OCI-LY1 (cell line): ENCODE results near the gene COL23A1.

Source experiments
- H2AFZ ChIP-seq: fragments of 200-600 bp; sonication (generic), shearing (Covaris generic); 2 replicates; pipeline ENCODE4 v1.6.0; 2014; ENCODE audit warnings: antibody characterized with exemption, mild to moderate bottlenecking, low read length
- H3F3A ChIP-seq: fragments of 200-600 bp; sonication (generic), shearing (Covaris generic); 2 replicates; pipeline ENCODE4 v1.6.0; 2014; ENCODE audit warnings: mild to moderate bottlenecking, antibody characterized with exemption, low read length, moderate library complexity; ENCODE audit not compliant: insufficient read depth
- H3K27ac ChIP-seq: fragments of 200-600 bp; sonication (generic); 2 replicates; pipeline ENCODE4 v1.5.1; 2014; ENCODE audit warnings: low read length, mixed run types, mild to moderate bottlenecking, low read depth; ENCODE audit not compliant: poor library complexity, severe bottlenecking
- H3K27me3 ChIP-seq: fragments of 200-600 bp; sonication (generic); 2 replicates; pipeline ENCODE4 v1.6.0; 2014; ENCODE audit warnings: antibody characterized with exemption, mild to moderate bottlenecking, low read length, moderate library complexity; ENCODE audit not compliant: insufficient read depth
- H3K36me3 ChIP-seq: fragments of 200-600 bp; sonication (generic); 2 replicates; pipeline ENCODE4 v1.6.1; 2014; ENCODE audit warnings: mild to moderate bottlenecking, antibody characterized with exemption, low read length, moderate library complexity, mixed read lengths; ENCODE audit not compliant: insufficient read depth
- H3K4me1 ChIP-seq: fragments of 200-600 bp; sonication (generic); 2 replicates; pipeline ENCODE4 v1.5.1; 2014; ENCODE audit warnings: mild to moderate bottlenecking, low read length, moderate library complexity; ENCODE audit not compliant: insufficient read depth, severe bottlenecking
- H3K4me2 ChIP-seq: fragments of 200-600 bp; sonication (generic), shearing (Covaris generic); 2 replicates; pipeline ENCODE4 v1.6.1; 2014; ENCODE audit warnings: low read length
- H3K4me3 ChIP-seq: fragments of 200-600 bp; sonication (generic); 2 replicates; pipeline ENCODE4 v1.5.1; 2014; ENCODE audit warnings: low read length, low read depth, mild to moderate bottlenecking, mixed read lengths; ENCODE audit not compliant: poor library complexity, severe bottlenecking
- H3K79me2 ChIP-seq: fragments of 200-600 bp; shearing (Covaris generic); 2 replicates; pipeline ENCODE4 v1.6.1; 2016; ENCODE audit warnings: mixed run types, low read length, mixed read lengths; ENCODE audit not compliant: insufficient read depth
- H3K9ac ChIP-seq: fragments of 200-600 bp; sonication (generic), shearing (Covaris generic); 2 replicates; pipeline ENCODE4 v1.6.1; 2014; ENCODE audit warnings: mild to moderate bottlenecking, low read length, mixed read lengths
- H3K9me2 ChIP-seq: fragments of 200-600 bp; sonication (generic), shearing (Covaris generic); 2 replicates; pipeline ENCODE4 v1.6.1; 2014; ENCODE audit warnings: low read depth, mild to moderate bottlenecking, low read length, mixed read lengths
- H3K9me3 ChIP-seq: fragments of 200-600 bp; shearing (Covaris generic); 2 replicates; pipeline ENCODE4 v1.6.1; 2014; ENCODE audit warnings: low read length, mixed read lengths
- H4K20me1 ChIP-seq: fragments of 200-600 bp; sonication (generic), shearing (Covaris generic); 2 replicates; pipeline ENCODE4 v1.6.0; 2016; ENCODE audit warnings: mild to moderate bottlenecking, low read length; ENCODE audit not compliant: insufficient read depth
- EZH2 ChIP-seq: fragments of 200-600 bp; sonication (generic), shearing (Covaris generic); IDR thresholded peaks from 2 replicates; pipeline ENCODE4 v1.8.0; 2017; ENCODE audit warnings: borderline replicate concordance, mixed run types, mild to moderate bottlenecking, antibody characterized with exemption, low read length, moderate library complexity, mixed read lengths
- TF ChIP-seq, protein P1 (sequence below): fragments of 200-600 bp; sonication (generic), shearing (Covaris generic); IDR thresholded peaks from 2 replicates; pipeline ENCODE4 v1.5.1; 2017; ENCODE audit warnings: mild to moderate bottlenecking, antibody characterized with exemption, low read length, moderate library complexity, mixed read lengths

COL23A1 gene

DNA sequence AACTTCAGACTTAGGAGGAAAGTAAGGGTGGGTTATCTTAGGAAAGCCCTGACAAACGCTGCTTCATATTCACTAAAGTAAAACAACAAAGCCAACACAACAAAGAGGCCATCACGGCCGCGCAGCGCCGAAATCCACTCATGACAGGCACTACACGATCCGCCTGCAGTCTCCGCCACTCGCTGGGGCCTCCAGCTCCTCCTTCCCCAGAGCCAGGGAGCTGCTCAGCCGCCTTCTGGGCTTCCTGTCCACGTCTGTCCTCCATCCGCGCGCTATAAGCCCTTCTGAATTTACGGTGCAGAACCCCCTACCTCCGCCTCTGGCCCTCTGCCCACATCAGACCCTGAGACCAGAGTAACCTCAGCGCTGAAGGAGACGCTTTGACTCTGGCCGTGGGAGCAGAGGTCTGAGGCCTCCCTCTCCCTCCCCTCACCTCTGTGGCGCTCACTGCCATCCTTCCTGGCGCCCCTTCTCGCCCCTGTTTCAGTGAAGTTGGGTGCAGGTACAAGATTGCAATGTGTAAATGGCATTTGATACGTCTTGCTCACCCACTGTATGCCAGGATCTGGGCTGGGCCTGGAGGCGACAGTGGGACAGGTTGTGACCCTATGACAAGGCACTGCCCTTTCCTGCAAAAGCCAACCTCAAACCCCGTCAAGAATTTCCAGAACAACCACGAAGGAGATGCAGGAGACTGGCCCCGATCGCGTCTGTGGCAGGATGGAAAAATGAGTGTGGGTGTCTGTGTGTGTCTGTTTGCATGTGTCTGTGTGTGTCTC is 282.7 kb downstream of the COL23A1 start:
- H3K27ac ChIP-seq = no peak overlapping the region
- no peaks in the 10 kb centered on the region for H3F3A ChIP-seq
- no peaks in the 10 kb centered on the region for H3K36me3 ChIP-seq
- H3K4me3 ChIP-seq = no peak overlapping the region
- H3K79me2 ChIP-seq = no peaks in the 10 kb centered on the region
- no peak overlapping the region for H3K9ac ChIP-seq
- H3K4me2 ChIP-seq = no peak overlapping the region
- H3K9me3 ChIP-seq = no peaks in the 10 kb centered on the region
- no peak for TF ChIP-seq EZH2
- TF ChIP-seq, protein P1, sequence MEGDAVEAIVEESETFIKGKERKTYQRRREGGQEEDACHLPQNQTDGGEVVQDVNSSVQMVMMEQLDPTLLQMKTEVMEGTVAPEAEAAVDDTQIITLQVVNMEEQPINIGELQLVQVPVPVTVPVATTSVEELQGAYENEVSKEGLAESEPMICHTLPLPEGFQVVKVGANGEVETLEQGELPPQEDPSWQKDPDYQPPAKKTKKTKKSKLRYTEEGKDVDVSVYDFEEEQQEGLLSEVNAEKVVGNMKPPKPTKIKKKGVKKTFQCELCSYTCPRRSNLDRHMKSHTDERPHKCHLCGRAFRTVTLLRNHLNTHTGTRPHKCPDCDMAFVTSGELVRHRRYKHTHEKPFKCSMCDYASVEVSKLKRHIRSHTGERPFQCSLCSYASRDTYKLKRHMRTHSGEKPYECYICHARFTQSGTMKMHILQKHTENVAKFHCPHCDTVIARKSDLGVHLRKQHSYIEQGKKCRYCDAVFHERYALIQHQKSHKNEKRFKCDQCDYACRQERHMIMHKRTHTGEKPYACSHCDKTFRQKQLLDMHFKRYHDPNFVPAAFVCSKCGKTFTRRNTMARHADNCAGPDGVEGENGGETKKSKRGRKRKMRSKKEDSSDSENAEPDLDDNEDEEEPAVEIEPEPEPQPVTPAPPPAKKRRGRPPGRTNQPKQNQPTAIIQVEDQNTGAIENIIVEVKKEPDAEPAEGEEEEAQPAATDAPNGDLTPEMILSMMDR = no peak
- no peaks in the 10 kb centered on the region for H3K9me2 ChIP-seq
- no peaks in the 10 kb centered on the region for H4K20me1 ChIP-seq
- H3K27me3 ChIP-seq = no peaks in the 10 kb centered on the region; the same call in 1 of the 2 replicates
- no peak overlapping the region for H2AFZ ChIP-seq
- H3K4me1 ChIP-seq = no peaks in the 10 kb centered on the region

DNA sequence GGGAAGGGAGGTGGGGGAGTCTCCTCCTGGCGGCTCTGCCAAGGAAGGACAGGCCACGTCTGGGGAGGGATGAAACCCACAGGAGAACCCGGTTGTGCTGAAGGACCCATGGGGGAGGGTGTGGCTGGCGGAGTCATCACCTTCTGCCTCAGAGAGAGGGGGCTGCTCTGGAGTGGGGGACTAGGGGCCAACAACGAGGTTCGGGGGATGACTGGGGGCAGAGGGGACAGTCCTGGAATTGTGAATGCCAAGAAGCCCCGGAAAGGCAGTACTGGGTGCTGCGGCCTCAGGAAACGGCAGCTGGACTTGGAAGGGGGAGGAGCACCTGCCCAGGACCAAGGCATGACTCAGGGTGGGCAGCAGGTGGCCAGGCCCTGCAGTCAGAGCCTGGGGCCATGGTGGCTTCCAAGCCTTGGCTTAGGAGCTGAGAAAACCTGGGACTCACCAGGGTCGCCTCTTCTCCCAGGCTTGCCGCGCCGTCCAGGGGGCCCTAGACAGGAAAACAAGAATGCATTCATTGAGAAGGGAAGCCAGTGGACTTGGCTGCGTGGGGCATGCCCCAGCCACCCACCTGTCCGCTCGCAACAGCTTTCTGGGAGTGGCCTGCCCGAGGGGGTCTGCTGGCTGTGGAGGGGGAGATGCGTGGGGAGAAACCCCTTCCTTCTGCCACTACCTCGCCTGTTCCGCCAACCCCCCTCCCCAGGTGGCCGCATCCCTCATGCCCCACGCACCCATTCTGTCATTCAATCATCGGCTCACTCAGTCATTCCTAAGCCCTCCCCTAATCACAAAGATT is 283.6 kb downstream of the COL23A1 start:
- Histone ChIP-seq H3K27ac (no peak overlapping the region), H3K9ac (no peak overlapping the region), H3K9me3 (no peaks in the 10 kb centered on the region), H3K4me1 (no peaks in the 10 kb centered on the region), H3K27me3 (no peaks in the 10 kb centered on the region; the same call in 1 of the 2 replicates), H4K20me1 (no peaks in the 10 kb centered on the region), H3F3A (no peaks in the 10 kb centered on the region), H3K9me2 (no peaks in the 10 kb centered on the region), H2AFZ (no peak overlapping the region), H3K36me3 (no peaks in the 10 kb centered on the region), H3K79me2 (no peaks in the 10 kb centered on the region), H3K4me2 (no peak overlapping the region), H3K4me3 (no peak overlapping the region)
- TF ChIP-seq, protein P1 = no peak
- no peak for TF ChIP-seq EZH2

DNA sequence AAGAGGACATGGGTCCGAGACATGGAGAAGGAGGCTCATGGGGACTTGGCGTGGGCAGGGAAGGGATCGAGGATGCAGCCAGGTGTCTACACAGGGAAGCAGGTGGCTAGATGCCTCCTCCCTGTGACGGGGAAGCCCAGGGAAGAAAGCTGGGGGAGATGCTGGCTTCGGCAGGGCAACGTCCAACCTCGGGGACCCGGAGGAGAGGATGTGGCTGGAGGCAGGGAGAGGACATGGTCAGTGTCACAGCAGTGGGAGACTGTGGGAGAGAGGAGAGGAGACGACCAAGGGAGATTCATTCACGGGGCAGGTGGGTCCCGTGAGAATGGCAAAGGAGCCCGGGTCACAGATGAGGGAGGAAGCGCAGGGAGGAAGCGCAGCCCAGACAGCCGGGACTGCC is 284.4 kb downstream of the COL23A1 start:
- H3K4me3 ChIP-seq = no peak overlapping the region
- H3K27me3 ChIP-seq = no peaks in the 10 kb centered on the region; the same call in 1 of the 2 replicates
- H3K79me2 ChIP-seq = no peaks in the 10 kb centered on the region
- no peaks in the 10 kb centered on the region for H3K36me3 ChIP-seq
- H3K9ac ChIP-seq = no peak overlapping the region
- no peaks in the 10 kb centered on the region for H3K9me2 ChIP-seq
- H4K20me1 ChIP-seq = no peaks in the 10 kb centered on the region
- no peaks in the 10 kb centered on the region for H3K4me1 ChIP-seq
- no peak for TF ChIP-seq EZH2
- TF ChIP-seq, protein P1 = no peak
- H2AFZ ChIP-seq = no peak overlapping the region
- H3K9me3 ChIP-seq = no peaks in the 10 kb centered on the region
- H3K4me2 ChIP-seq = no peak overlapping the region
- H3K27ac ChIP-seq = no peak overlapping the region
- no peaks in the 10 kb centered on the region for H3F3A ChIP-seq
